Measurements from ENCODE around the gene STK26.
A peak's percentile ranks its signal among the peaks of the same experiment; 100 is the strongest.
"Not testable (repeated sequence)": the region's sequence is repeated elsewhere in the genome, so short reads cannot be mapped to it uniquely, and the experiment has no call there.

STK26 gene

GRCh38 chrX:132037479-132037993 is 14.4 kb downstream of the STK26 start:
- DNase-seq (ENCODE audit: low read depth) = no peak

- DNase-seq (ENCODE audit: low read depth) = no peak
Observed at GRCh38 chrX:132040066-132040465, 17.0 kb downstream of the STK26 start.

- DNase-seq (ENCODE audit: low read depth) = no peak
Observed at GRCh38 chrX:132041015-132041414, 17.9 kb downstream of the STK26 start.

- DNase-seq (ENCODE audit: low read depth) = no peak
Observed at GRCh38 chrX:132043977-132044376, 20.9 kb downstream of the STK26 start.

GRCh38 chrX:132044953-132045352 is 21.9 kb downstream of the STK26 start:
- no peak for DNase-seq (ENCODE audit: low read depth)

GRCh38 chrX:132045456-132045855 is 22.4 kb downstream of the STK26 start:
- no peak for DNase-seq (ENCODE audit: low read depth)

- no peak for DNase-seq (ENCODE audit: low read depth)
Observed at GRCh38 chrX:132046533-132046932, 23.4 kb downstream of the STK26 start.

- not testable (repeated sequence) for DNase-seq (ENCODE audit: low read depth)
Observed at GRCh38 chrX:132051778-132052177, 28.7 kb downstream of the STK26 start.

GRCh38 chrX:132058050-132058449 is 34.9 kb downstream of the STK26 start:
- DNase-seq (ENCODE audit: low read depth) = no peak

GRCh38 chrX:132058975-132059374 is 35.9 kb downstream of the STK26 start:
- DNase-seq (ENCODE audit: low read depth) = no peak

GRCh38 chrX:132059973-132060540 is 37.0 kb downstream of the STK26 start:
- no peak for DNase-seq (ENCODE audit: low read depth)

GRCh38 chrX:132063334-132063733 is 40.2 kb downstream of the STK26 start:
- no peak for DNase-seq (ENCODE audit: low read depth)

GRCh38 chrX:132063862-132064261 is 40.8 kb downstream of the STK26 start:
- DNase-seq (ENCODE audit: low read depth) = no peak

GRCh38 chrX:132068405-132068804 is 45.3 kb downstream of the STK26 start:
- DNase-seq (ENCODE audit: low read depth) = no peak

GRCh38 chrX:132071254-132071653 is 48.2 kb downstream of the STK26 start:
- DNase-seq (ENCODE audit: low read depth) = no peak

GRCh38 chrX:132077414-132077813 is 54.3 kb downstream of the STK26 start:
- no peak for DNase-seq (ENCODE audit: low read depth)

GRCh38 chrX:132077912-132078311 is 54.8 kb downstream of the STK26 start:
- DNase-seq (ENCODE audit: low read depth) = no peak

- no peak for DNase-seq (ENCODE audit: low read depth)
Observed at GRCh38 chrX:132085786-132086185, 62.7 kb downstream of the STK26 start.

GRCh38 chrX:132086672-132087071 is 63.6 kb downstream of the STK26 start:
- no peak for DNase-seq (ENCODE audit: low read depth)

GRCh38 chrX:132088864-132089263 is 65.8 kb downstream of the STK26 start:
- DNase-seq (ENCODE audit: low read depth) = no peak

- no peak for DNase-seq (ENCODE audit: low read depth)
Observed at GRCh38 chrX:132090403-132091159, 67.5 kb downstream of the STK26 start.

- peak; percentile 5 for DNase-seq (ENCODE audit: low read depth)
Observed at GRCh38 chrX:132092439-132093065, 69.5 kb downstream of the STK26 start.

GRCh38 chrX:132093239-132093860 is 70.2 kb downstream of the STK26 start:
- no peak for DNase-seq (ENCODE audit: low read depth)

All from stimulated activated CD8-positive, alpha-beta memory T cell treated with anti-CD3 and anti-CD28 coated beads, Interleukin-7, amount 100 ng/mL, for 24 hours (primary cell).